Left hindlimb (tissue), 1 donor: ENCODE results near the gene TBC1D28.
"Not testable (repeated sequence)": the region's sequence is repeated elsewhere in the genome, so short reads cannot be mapped to it uniquely, and the experiment has no call there.

ENCODE experiments used
- DNase-seq: peaks from one replicate; pipeline ENCODE4 v3.0.0-alpha.2; 2018

TBC1D28 gene

DNA sequence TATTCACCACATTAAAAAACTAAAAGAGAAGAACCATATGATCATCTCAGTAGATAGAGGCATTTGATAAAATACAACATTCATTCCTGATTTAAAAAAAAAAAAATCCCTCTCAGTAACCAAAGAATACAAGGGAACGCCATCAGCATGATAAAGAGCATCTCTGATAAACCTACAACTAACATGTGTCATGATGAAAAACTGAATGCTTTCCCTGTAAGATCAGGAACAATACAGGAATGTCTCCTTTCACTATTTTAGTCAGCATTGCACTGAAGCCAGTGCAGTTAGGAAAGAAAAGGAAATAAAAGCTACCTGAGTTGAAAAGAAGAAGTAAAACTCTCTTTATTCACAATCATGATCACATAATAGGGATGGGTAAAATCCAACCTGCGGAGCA is 51.1 kb downstream of the TBC1D28 start:
- DNase-seq = not testable (repeated sequence)
